Heart right ventricle (tissue), 16 donors: ENCODE results near the gene RNU6-7. TPM values are rescaled to one million over a fixed set of nuclear protein-coding genes. Genes with fewer than 3 reads are reported as not detected.

ENCODE experiments used
- ATAC-seq, 8 donors: fragments of 200-7000 bp; cut with Tn5 transposase; one replicate each; pipeline ENCODE4 v1.9.1; 2020; ENCODE audit warnings: mild to moderate bottlenecking in 8 of 8, moderate library complexity in 8 of 8, moderate number of reproducible peaks in 1 of 8
- DNase-seq, 2 donors: peaks; one replicate each; pipeline ENCODE4 v3.0.0-alpha.2; 2020
- H3K27ac ChIP-seq, 10 donors: fragments of 200-600 bp; sonication (generic) in 2 of 10; one replicate each; pipeline versions ENCODE4 v1.5.0 to v1.8.0; 2020 to 2022; ENCODE audit warnings: mild to moderate bottlenecking in 3 of 10
- H3K27me3 ChIP-seq, 7 donors: fragments of 200-600 bp; one replicate each; pipeline ENCODE4 v1.8.0; 2021 to 2022; ENCODE audit warnings: mild to moderate bottlenecking in 2 of 7
- H3K36me3 ChIP-seq, 9 donors: fragments of 200-600 bp; sonication (generic) in 1 of 9; one replicate each; pipeline versions ENCODE4 v1.5.0 to v1.8.0; 2020 to 2022; ENCODE audit warnings: mild to moderate bottlenecking in 2 of 9
- H3K4me1 ChIP-seq, 9 donors: fragments of 200-600 bp; sonication (generic) in 1 of 9; one replicate each; pipeline versions ENCODE4 v1.5.0 to v1.8.0; 2020 to 2022; ENCODE audit warnings: mild to moderate bottlenecking in 4 of 9
- H3K4me3 ChIP-seq, 10 donors: fragments of 200-600 bp; sonication (generic) in 2 of 10; one replicate each; pipeline versions ENCODE4 v1.5.0 to v1.8.0; 2020 to 2022; ENCODE audit warnings: mild to moderate bottlenecking in 7 of 10, moderate library complexity in 2 of 10
- H3K9me3 ChIP-seq, 11 donors: fragments of 200-600 bp in 10 of 11; sonication (generic) in 2 of 11; one replicate each; pipeline versions ENCODE4 v1.5.0 to v1.8.0; 2013 to 2022; ENCODE audit warnings: mild to moderate bottlenecking in 2 of 11, control low read depth in 1 of 11, moderate library complexity in 1 of 11
- CTCF ChIP-seq, 9 donors: fragments of 200-600 bp; sonication (generic) in 2 of 9; IDR thresholded peaks; one replicate each; pipeline versions ENCODE4 v1.5.0 to v1.8.0; 2021 to 2022; ENCODE audit warnings: antibody characterized with exemption in 9 of 9, mild to moderate bottlenecking in 5 of 9, moderate library complexity in 1 of 9
- WGBS, 2 donors: extraction: QIAGEN DNeasy Blood & Tissue Kit; methylation state at CpG; one replicate each; pipeline ENCODE4 v1.1.7; 2013; ENCODE audit warnings: inconsistent platforms in 1 of 2; 5-methylcytosine and 5-hydroxymethylcytosine counted together
- intact Hi-C, 10 donors: fragments of 100-400 bp; cut with DNase I; formaldehyde crosslinking; loops; one replicate each; pipeline versions ENCODE4 v1.11.1 to v1.14.2; 2022
- polyA plus RNA-seq, 2 donors: library from polyadenylated mRNA; stranded (reverse); fragments of 200-250 nt; gene quantifications; one replicate each; pipeline ENCODE4 v1.2.3, GENCODE V29; 2013
- total RNA-seq, 10 donors: library from RNA; stranded (reverse); fragmentation: NEBNext Ultra II Directional in 3 of 10; extraction: Animal tissue kit (Norgen Biotek cat#: 25700) in 3 of 10; gene quantifications; one replicate each; pipeline versions ENCODE4 v1.2.1 to v1.2.4, GENCODE V29; 2021 to 2023
- donor health status: Arrhythmogenic right ventricular cardiomyopathy.
- donor health status: ischemic (EF 13 %, LVEDD 7.1; RV severe dilation, severe dysfunction).
- donor health status: healthy with polysubstance abuse.
- donor health status: DM: no; HTN: yes; CAD: no.
- donor health status: DM: no; HTN: no; CAD: no.
- donor health status: ischemic (EF 25% LVEDD 6.9; RV normal size, moderate dysfunction).
- donor health status: ischemic (EF 25% LVEDD 5.7; RV mildly dilated, moderate dysfunction).
- donor health status: healthy.
- donor health status: DM: yes; HTN: yes; CAD: no.
- donor health status: Ischemic cardiomyopathy.
- donor health status: ischemic (EF 35%, LVEDD 5.7; RV mildly dilated, moderate dysfunction).
- donor health status: nonischemic (EF 11% LVEDD 7.7; RV severe dilation, severe dysfunction).
- donor health status: DM: yes; HTN: yes; CAD: no.
- donor health status: PGD.
- donor health status: ischemic (EF 29% LVEDD 5.4; RV normal size, mild dysfunction).
- donor health status: nonischemic (EF 23%, LVEDD 6.1; RV moderate dilation, normal function).

The RNU6-7 gene
- total and polyA plus RNA-seq, 12 donors = not detected

- Histone ChIP-seq H3K9me3 (peaks cover 0 to 20% (median 9%) of the 10 kb centered on the region in 11 donors), H3K4me3 (no peak overlapping the region), H3K4me1 (peaks cover 0 to 9% (median 3%) of the 10 kb centered on the region in 9 donors), H3K27ac (no peak overlapping the region), H3K36me3 (no peaks in the 10 kb centered on the region), H3K27me3 (no peaks in the 10 kb centered on the region)
- no peak for TF ChIP-seq CTCF (IDR thresholded peaks at IDR 0.05)
- DNase-seq (no peak), ATAC-seq (no peak)
- intact Hi-C loops = no loop called here
Observed at GRCh38 chr14:32186248-32186647, 15.6 kb upstream of the RNU6-7 start.

- Histone ChIP-seq H3K4me3 (no peak overlapping the region), H3K27ac (no peak overlapping the region), H3K9me3 (peaks cover 0 to 13% (median 6%) of the 10 kb centered on the region in 11 donors), H3K4me1 (peaks cover 0 to 7% (median 0%) of the 10 kb centered on the region in 9 donors), H3K36me3 (no peaks in the 10 kb centered on the region), H3K27me3 (no peaks in the 10 kb centered on the region)
- ATAC-seq (no peak), DNase-seq (no peak)
- WGBS, 2 donors = 88% methylated on average over 1 of the region's 1 CpG
- intact Hi-C loops = no loop called here
- TF ChIP-seq CTCF (IDR thresholded peaks at IDR 0.05) = no peak
Observed at GRCh38 chr14:32189811-32190210, 12.0 kb upstream of the RNU6-7 start.

GRCh38 chr14:32190673-32191072, 11.2 kb upstream of the RNU6-7 start:
- Histone ChIP-seq H3K9me3 (peaks cover 0 to 4% (median 0%) of the 10 kb centered on the region in 11 donors), H3K4me3 (no peak overlapping the region), H3K27ac (no peak overlapping the region), H3K4me1 (peaks cover 0 to 7% (median 0%) of the 10 kb centered on the region in 9 donors), H3K27me3 (no peaks in the 10 kb centered on the region), H3K36me3 (no peaks in the 10 kb centered on the region)
- intact Hi-C loops = no loop called here
- ATAC-seq (peak in 4 of 8 donors; percentile 42 to 69 (median 55)), DNase-seq (no peak)
- 53 to 75% methylated on average over 3 of the region's 3 CpGs for WGBS, 2 donors
- no peak for TF ChIP-seq CTCF (IDR thresholded peaks at IDR 0.05)

- intact Hi-C loops = no loop called here
- Histone ChIP-seq H3K27me3 (no peaks in the 10 kb centered on the region), H3K4me3 (no peak overlapping the region), H3K36me3 (no peaks in the 10 kb centered on the region), H3K27ac (no peak overlapping the region), H3K4me1 (peaks cover 0 to 7% (median 0%) of the 10 kb centered on the region in 9 donors), H3K9me3 (no peaks in the 10 kb centered on the region)
- no peak for TF ChIP-seq CTCF (IDR thresholded peaks at IDR 0.05)
- DNase-seq (no peak), ATAC-seq (no peak)
- 84 to 86% methylated on average over 2 of the region's 2 CpGs for WGBS, 2 donors
Observed at GRCh38 chr14:32192712-32193373, 9.0 kb upstream of the RNU6-7 start.
